Neuron (in vitro differentiated cells): ENCODE results near the gene SUGCT.
"Not testable (repeated sequence)": the region's sequence is repeated elsewhere in the genome, so short reads cannot be mapped to it uniquely, and the experiment has no call there.

Experiments used
- H2AFZ ChIP-seq: one replicate; pipeline ENCODE4 v1.6.1; 2013; ENCODE audit warnings: low read depth, mild to moderate bottlenecking, inconsistent platforms, low read length, moderate library complexity
- H3K27me3 ChIP-seq: one replicate; pipeline ENCODE4 v1.6.1; 2013; ENCODE audit warnings: low read length; ENCODE audit not compliant: insufficient read depth
- H3K36me3 ChIP-seq: one replicate; pipeline ENCODE4 v1.6.1; 2013; ENCODE audit warnings: low read length; ENCODE audit not compliant: insufficient read depth
- H3K4me1 ChIP-seq: one replicate; pipeline ENCODE4 v1.6.1; 2013; ENCODE audit warnings: low read length; ENCODE audit not compliant: insufficient read depth
- H3K4me3 ChIP-seq: 2 replicates; pipeline ENCODE4 v1.5.1; 2013; ENCODE audit warnings: mild to moderate bottlenecking, low read length, moderate library complexity
- H3K9me3 ChIP-seq: one replicate; pipeline ENCODE4 v1.6.1; 2013; ENCODE audit warnings: low read length

The SUGCT gene

GRCh38 chr7:40393660-40394059 is 258.9 kb downstream of the SUGCT start:
- no peaks in the 10 kb centered on the region for H3K36me3 ChIP-seq
- no peak overlapping the region for H2AFZ ChIP-seq
- H3K4me1 ChIP-seq: no peaks in the 10 kb centered on the region
- no peak overlapping the region for H3K4me3 ChIP-seq
- H3K27me3 ChIP-seq: no peaks in the 10 kb centered on the region
- H3K9me3 ChIP-seq: no peaks in the 10 kb centered on the region

- H3K4me3 ChIP-seq: no peak overlapping the region
- no peaks in the 10 kb centered on the region for H3K36me3 ChIP-seq
- no peaks in the 10 kb centered on the region for H3K9me3 ChIP-seq
- no peaks in the 10 kb centered on the region for H3K27me3 ChIP-seq
- no peaks in the 10 kb centered on the region for H3K4me1 ChIP-seq
- no peak overlapping the region for H2AFZ ChIP-seq
Measured at GRCh38 chr7:40394400-40394799, 259.6 kb downstream of the SUGCT start.

GRCh38 chr7:40400525-40400924 is 265.7 kb downstream of the SUGCT start:
- Histone ChIP-seq H3K4me1 (no peaks in the 10 kb centered on the region), H3K4me3 (no peak overlapping the region), H3K9me3 (no peaks in the 10 kb centered on the region), H3K36me3 (no peaks in the 10 kb centered on the region), H3K27me3 (no peaks in the 10 kb centered on the region), H2AFZ (no peak overlapping the region)

GRCh38 chr7:40401406-40401805 is 266.6 kb downstream of the SUGCT start:
- Histone ChIP-seq H3K36me3 (no peaks in the 10 kb centered on the region), H3K27me3 (no peaks in the 10 kb centered on the region), H3K4me3 (no peak overlapping the region), H3K9me3 (no peaks in the 10 kb centered on the region), H2AFZ (no peak overlapping the region), H3K4me1 (no peaks in the 10 kb centered on the region)

- Histone ChIP-seq H3K36me3 (no peaks in the 10 kb centered on the region), H3K4me1 (no peaks in the 10 kb centered on the region), H3K27me3 (no peaks in the 10 kb centered on the region), H3K9me3 (no peaks in the 10 kb centered on the region), H2AFZ (no peak overlapping the region), H3K4me3 (no peak overlapping the region)
Measured at GRCh38 chr7:40402661-40403060, 267.9 kb downstream of the SUGCT start.

GRCh38 chr7:40403703-40404476 is 269.1 kb downstream of the SUGCT start:
- H3K27me3 ChIP-seq: no peaks in the 10 kb centered on the region
- no peak overlapping the region for H2AFZ ChIP-seq
- H3K4me1 ChIP-seq: no peaks in the 10 kb centered on the region
- H3K4me3 ChIP-seq: no peak overlapping the region
- no peaks in the 10 kb centered on the region for H3K36me3 ChIP-seq
- H3K9me3 ChIP-seq: no peaks in the 10 kb centered on the region

GRCh38 chr7:40405991-40406390 is 271.2 kb downstream of the SUGCT start:
- Histone ChIP-seq H3K4me3 (no peak overlapping the region), H3K27me3 (no peaks in the 10 kb centered on the region), H3K9me3 (no peaks in the 10 kb centered on the region), H3K4me1 (no peaks in the 10 kb centered on the region), H2AFZ (no peak overlapping the region), H3K36me3 (no peaks in the 10 kb centered on the region)

GRCh38 chr7:40412323-40412722 is 277.5 kb downstream of the SUGCT start:
- no peaks in the 10 kb centered on the region for H3K4me1 ChIP-seq
- H3K9me3 ChIP-seq: no peaks in the 10 kb centered on the region
- H3K27me3 ChIP-seq: no peaks in the 10 kb centered on the region
- no peaks in the 10 kb centered on the region for H3K36me3 ChIP-seq
- H2AFZ ChIP-seq: no peak overlapping the region
- no peak overlapping the region for H3K4me3 ChIP-seq

- not testable (repeated sequence) for H3K4me3 ChIP-seq, H3K4me1 ChIP-seq, H2AFZ ChIP-seq, H3K9me3 ChIP-seq, H3K27me3 ChIP-seq, H3K36me3 ChIP-seq
Measured at GRCh38 chr7:40414704-40415103, 279.9 kb downstream of the SUGCT start.

- no peaks in the 10 kb centered on the region for H3K9me3 ChIP-seq
- no peaks in the 10 kb centered on the region for H3K36me3 ChIP-seq
- H3K4me1 ChIP-seq: no peaks in the 10 kb centered on the region
- H2AFZ ChIP-seq: no peak overlapping the region
- no peaks in the 10 kb centered on the region for H3K27me3 ChIP-seq
- no peak overlapping the region for H3K4me3 ChIP-seq
Measured at GRCh38 chr7:40418448-40418847, 283.6 kb downstream of the SUGCT start.

GRCh38 chr7:40418983-40419382 is 284.2 kb downstream of the SUGCT start:
- Histone ChIP-seq H3K9me3 (no peaks in the 10 kb centered on the region), H3K4me3 (no peak overlapping the region), H3K4me1 (no peaks in the 10 kb centered on the region), H3K27me3 (no peaks in the 10 kb centered on the region), H2AFZ (no peak overlapping the region), H3K36me3 (no peaks in the 10 kb centered on the region)

- Histone ChIP-seq H3K9me3 (no peaks in the 10 kb centered on the region), H3K27me3 (no peaks in the 10 kb centered on the region), H2AFZ (no peak overlapping the region), H3K4me3 (no peak overlapping the region), H3K4me1 (no peaks in the 10 kb centered on the region), H3K36me3 (no peaks in the 10 kb centered on the region)
Measured at GRCh38 chr7:40419806-40420205, 285.0 kb downstream of the SUGCT start.

- H3K4me1 ChIP-seq: no peaks in the 10 kb centered on the region
Measured at GRCh38 chr7:40421433-40421832, 286.6 kb downstream of the SUGCT start.

GRCh38 chr7:40425696-40426095 is 290.9 kb downstream of the SUGCT start:
- Histone ChIP-seq H2AFZ (no peak overlapping the region), H3K4me1 (no peaks in the 10 kb centered on the region), H3K4me3 (no peak overlapping the region), H3K27me3 (no peaks in the 10 kb centered on the region), H3K9me3 (no peaks in the 10 kb centered on the region), H3K36me3 (no peaks in the 10 kb centered on the region)

More at GRCh38 chr7:40421433-40421832, 286.6 kb downstream of the SUGCT start:
- H3K4me3 ChIP-seq: no peak overlapping the region
- no peaks in the 10 kb centered on the region for H3K27me3 ChIP-seq
- no peaks in the 10 kb centered on the region for H3K36me3 ChIP-seq
- H3K9me3 ChIP-seq: no peaks in the 10 kb centered on the region
- no peak overlapping the region for H2AFZ ChIP-seq
